ENCODE results near the gene ATP2C1.

Gene ATP2C1

GRCh38 chr3:130905551-130905950 lies 11.7 kb downstream of the ATP2C1 start:
- TF ChIP-seq CTCF (conservative IDR thresholded peaks at IDR 0.05; ENCODE audit: low read length): no peak
- H3K4me3 ChIP-seq (ENCODE audit: low read length): no peak overlapping the region

GRCh38 chr3:130906374-130906995 lies 12.6 kb downstream of the ATP2C1 start:
- no peak for TF ChIP-seq CTCF (conservative IDR thresholded peaks at IDR 0.05; ENCODE audit: low read length)
- DNase-seq (ENCODE audit: low read depth): no peak

More at GRCh38 chr3:130905551-130905950, 11.7 kb downstream of the ATP2C1 start:
- DNase-seq (ENCODE audit: low read depth): peak; percentile 64

GRCh38 chr3:130907500-130907899 lies 13.6 kb downstream of the ATP2C1 start:
- no peak for TF ChIP-seq CTCF (conservative IDR thresholded peaks at IDR 0.05; ENCODE audit: low read length)
- no peak overlapping the region for H3K4me3 ChIP-seq (ENCODE audit: low read length)
- DNase-seq (ENCODE audit: low read depth): no peak

More at GRCh38 chr3:130906374-130906995, 12.6 kb downstream of the ATP2C1 start:
- no peak overlapping the region for H3K4me3 ChIP-seq (ENCODE audit: low read length)

- TF ChIP-seq CTCF (conservative IDR thresholded peaks at IDR 0.05; ENCODE audit: low read length): no peak
Measured at GRCh38 chr3:130907966-130908365, 14.1 kb downstream of the ATP2C1 start.

GRCh38 chr3:130915567-130916292 lies 21.8 kb downstream of the ATP2C1 start:
- H3K4me3 ChIP-seq (ENCODE audit: low read length): no peak overlapping the region
- no peak for TF ChIP-seq CTCF (conservative IDR thresholded peaks at IDR 0.05; ENCODE audit: low read length)
- DNase-seq (ENCODE audit: low read depth): no peak

More at GRCh38 chr3:130907966-130908365, 14.1 kb downstream of the ATP2C1 start:
- H3K4me3 ChIP-seq (ENCODE audit: low read length): no peak overlapping the region
- no peak for DNase-seq (ENCODE audit: low read depth)

GRCh38 chr3:130916507-130917167 lies 22.8 kb downstream of the ATP2C1 start:
- no peak for TF ChIP-seq CTCF (conservative IDR thresholded peaks at IDR 0.05; ENCODE audit: low read length)
- no peak for DNase-seq (ENCODE audit: low read depth)
- no peak overlapping the region for H3K4me3 ChIP-seq (ENCODE audit: low read length)

Data from AG10803 (cell line).